GM13976 (cell line): ENCODE results near the gene SLC19A2.

Source experiments
- DNase-seq: peaks from one replicate; pipeline ENCODE4 v3.0.0; 2012; ENCODE audit warnings: low spot score
- CTCF ChIP-seq: IDR thresholded peaks from 2 replicates; pipeline ENCODE4 v1.5.1; 2012; ENCODE audit warnings: borderline replicate concordance, mild to moderate bottlenecking; ENCODE audit not compliant: insufficient read depth; ENCODE audit errors: extremely low read depth, missing control alignments, control extremely low read depth
- in situ Hi-C: fragments of 300-500 bp; cut with MboI; formaldehyde crosslinking; loops from one replicate; pipeline ENCODE4 v1.12.0; 2022; ENCODE audit warnings: low sequenced_read_pairs, mixed read lengths, inconsistent platforms; ENCODE audit not compliant: unreplicated experiment

SLC19A2 gene

GRCh38 chr1:169495046-169495775 lies 9.5 kb upstream of the SLC19A2 start:
- TF ChIP-seq CTCF: no peak
- DNase-seq: no peak

GRCh38 chr1:169494343-169494742 lies 8.6 kb upstream of the SLC19A2 start:
- no peak for DNase-seq
- in situ Hi-C loops: no loop called here
- no peak for TF ChIP-seq CTCF

More at GRCh38 chr1:169495046-169495775, 9.5 kb upstream of the SLC19A2 start:
- in situ Hi-C loops: no loop called here

GRCh38 chr1:169493251-169493650 lies 7.5 kb upstream of the SLC19A2 start:
- DNase-seq: no peak
- TF ChIP-seq CTCF: no peak
- in situ Hi-C loops: no loop called here

GRCh38 chr1:169491845-169492281 lies 6.1 kb upstream of the SLC19A2 start:
- no peak for TF ChIP-seq CTCF
- DNase-seq: no peak
- in situ Hi-C loops: no loop called here

- no peak for TF ChIP-seq CTCF
- in situ Hi-C loops: no loop called here
- no peak for DNase-seq
Measured at GRCh38 chr1:169488157-169488556, 2.4 kb upstream of the SLC19A2 start.

GRCh38 chr1:169487561-169487960 lies 1.8 kb upstream of the SLC19A2 start:
- in situ Hi-C loops: no loop called here
- no peak for DNase-seq
- TF ChIP-seq CTCF: no peak
